GM18909 (cell line): ENCODE measurements around the gene KCNH6.
A peak's percentile ranks its signal among the peaks of the same experiment; 100 is the strongest.

ENCODE experiments used
- ATAC-seq: cut with Tn5 transposase; IDR thresholded peaks from one replicate; pipeline ENCODE4 v1.9.1; 2021; ENCODE audit warnings: mild to moderate bottlenecking; ENCODE audit not compliant: unreplicated experiment, poor library complexity

The KCNH6 gene

DNA sequence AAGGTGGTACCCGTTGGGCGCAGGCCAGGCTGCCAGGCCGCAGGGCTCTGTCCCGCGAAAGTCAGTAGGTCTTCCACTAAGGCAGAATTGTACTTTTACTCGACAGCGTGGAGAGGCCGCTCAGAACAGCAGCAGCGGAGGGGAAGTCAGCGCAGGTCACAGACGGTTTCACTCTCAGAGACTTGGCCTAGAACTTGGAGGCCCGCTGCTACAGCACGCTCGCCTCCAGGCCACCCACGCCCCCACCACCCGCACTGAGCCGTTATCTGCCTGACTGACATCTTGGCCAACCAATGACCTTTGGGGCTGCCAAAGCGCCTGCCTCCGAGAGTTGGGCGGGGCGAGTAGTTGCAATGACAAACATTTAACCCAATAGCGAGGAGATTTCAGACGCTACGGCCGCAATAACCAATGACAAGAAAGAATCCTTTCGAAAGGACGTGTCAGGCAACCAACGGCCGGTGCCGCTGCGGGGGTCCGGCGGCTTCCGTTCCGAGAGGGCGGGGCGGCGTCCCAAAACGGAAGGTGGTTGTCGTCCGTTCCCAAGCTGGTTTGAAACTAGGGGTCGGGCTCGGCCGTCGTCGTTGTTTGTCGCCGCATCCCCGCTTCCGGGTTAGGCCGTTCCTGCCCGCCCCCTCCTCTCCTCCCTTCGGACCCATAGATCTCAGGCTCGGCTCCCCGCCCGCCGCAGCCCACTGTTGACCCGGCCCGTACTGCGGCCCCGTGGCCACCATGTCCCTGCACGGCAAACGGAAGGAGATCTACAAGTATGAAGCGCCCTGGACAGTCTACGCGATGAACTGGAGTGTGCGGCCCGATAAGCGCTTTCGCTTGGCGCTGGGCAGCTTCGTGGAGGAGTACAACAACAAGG is 27.0 kb downstream of the KCNH6 start, which contains the start of gene DCAF7:
Gene DCAF7 (plus strand): TSS at position 532 of the 871 bp plus-strand sequence. CDS start 201 bp downstream, at position 733.
- ATAC-seq, result peak; percentile 96

DNA sequence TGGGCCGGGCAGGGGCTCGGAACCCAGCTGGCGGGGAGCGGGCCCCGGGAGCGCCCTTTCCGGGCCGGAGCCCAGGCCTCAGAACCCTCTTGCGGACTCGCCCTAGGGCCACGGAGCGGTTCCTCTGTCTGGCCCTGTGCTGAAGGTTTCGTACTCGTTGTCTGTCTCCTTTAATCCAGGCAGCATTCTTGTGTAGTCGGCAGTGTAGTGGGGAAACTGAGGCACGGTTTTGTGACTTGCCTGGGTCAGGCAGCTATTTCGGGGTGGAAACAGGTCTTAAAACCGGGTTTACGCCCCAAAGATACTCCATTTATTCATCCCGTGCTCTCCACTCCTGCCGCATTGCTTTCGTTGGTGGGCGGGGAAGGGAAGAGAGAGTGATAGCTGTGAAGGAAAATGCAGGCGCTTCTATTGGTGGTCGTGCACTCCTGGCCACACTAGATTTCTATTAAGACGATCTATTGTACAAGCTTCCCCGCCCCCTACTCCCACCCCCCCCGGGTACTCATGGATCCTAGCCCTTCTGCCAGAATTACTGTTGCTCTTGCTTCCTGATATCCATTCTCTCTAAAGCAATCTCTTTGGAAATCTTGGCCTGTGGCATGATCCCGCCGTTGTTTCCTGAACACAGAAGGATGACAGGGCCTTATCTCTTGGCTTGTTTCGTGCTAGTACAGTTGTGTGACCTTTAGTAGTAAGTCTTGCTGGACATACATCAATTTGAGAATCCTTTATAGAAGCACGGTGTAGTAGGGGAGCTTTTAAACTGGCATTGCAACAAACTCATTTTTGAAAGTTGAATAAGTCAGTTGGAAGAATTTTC is 27.9 kb downstream of the KCNH6 start:
- ATAC-seq, result peak; percentile 4

DNA sequence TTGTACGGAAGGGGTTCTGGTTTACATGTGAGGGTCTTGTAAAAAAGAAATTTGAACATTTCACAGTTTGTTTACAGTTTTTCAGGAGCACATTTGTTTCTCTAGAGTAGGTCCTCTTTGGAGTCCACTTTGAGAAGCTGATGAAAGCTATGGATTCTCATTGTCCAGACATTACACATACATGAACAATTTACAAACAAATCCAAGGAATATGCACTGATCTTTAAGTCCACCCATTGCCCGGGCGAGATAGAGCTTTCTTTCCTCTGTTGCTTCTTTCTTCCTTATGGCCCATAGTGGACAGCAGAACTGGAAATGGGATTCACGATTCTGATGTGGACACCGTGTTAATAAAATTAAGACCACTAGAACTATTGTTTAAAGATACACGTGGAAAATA is 29.1 kb downstream of the KCNH6 start:
- no peak for ATAC-seq

DNA sequence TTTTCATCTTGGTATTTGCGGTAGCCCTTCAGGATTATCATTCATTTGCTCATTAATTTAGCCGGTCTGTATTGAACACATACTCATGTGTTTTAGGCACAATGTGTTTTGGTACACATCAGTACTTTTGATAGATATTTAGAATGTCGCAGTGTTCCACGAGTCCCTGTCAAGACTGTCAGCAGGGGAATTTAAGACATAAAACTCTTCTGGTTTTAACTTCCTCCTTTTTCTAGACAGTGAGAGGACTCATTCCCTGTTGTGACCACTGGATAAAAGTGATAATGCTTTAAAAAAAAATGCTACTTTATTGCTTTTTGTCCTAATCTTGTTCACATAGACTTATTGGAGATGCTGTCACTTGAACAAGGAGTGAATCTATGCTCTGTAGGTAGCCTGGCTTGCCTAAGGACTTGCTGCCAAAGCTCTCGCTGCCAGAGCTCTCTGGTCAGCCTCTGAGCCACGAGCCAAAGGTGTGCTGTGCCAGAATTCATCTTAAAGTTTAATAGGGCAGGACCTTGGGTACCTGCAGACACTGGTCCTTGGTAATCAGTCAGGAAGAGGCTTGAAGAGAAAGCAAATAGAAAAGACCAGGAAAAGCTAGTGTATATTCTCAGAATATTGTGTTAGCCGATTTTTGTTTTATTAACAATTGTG is 32.5 kb downstream of the KCNH6 start:
- ATAC-seq, result no peak

DNA sequence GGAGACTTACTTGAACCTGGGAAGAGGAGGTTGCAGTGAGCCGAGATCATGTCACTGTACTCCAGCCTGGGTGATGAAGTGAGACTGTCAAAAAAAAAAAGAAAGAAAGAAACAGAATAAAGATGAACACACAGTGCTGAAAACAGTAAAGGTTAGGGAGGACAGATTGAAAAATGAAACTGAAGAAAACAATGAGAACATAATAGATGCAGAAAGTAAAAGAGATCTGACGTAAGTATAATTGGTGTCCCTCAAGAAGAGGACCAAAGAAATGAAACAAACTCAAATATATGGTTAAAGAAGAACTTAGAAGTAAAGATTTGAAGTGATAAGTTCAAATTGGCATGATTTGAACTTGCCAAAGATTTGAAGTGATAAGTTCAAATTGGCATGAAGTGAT is 34.3 kb downstream of the KCNH6 start:
- ATAC-seq, result no peak

DNA sequence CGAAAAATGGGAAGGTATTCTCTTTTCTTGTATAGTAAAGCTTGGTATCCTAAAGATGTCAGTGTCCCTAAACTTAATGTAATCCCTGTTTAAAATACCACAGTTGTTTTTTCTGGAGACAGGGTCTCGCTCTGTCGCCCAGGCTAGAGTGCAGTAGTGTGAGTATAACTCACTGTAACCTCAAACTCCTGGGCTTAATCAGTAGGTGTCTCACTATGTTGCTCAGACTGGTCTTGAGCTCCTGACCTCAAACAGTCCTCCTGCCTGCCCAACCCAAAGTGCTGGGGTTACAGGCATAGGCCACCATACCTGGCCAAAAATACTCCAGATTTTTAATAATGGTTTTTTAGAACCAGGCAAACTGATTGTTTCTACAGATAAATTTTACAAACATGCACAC is 35.3 kb downstream of the KCNH6 start:
- no peak for ATAC-seq

DNA sequence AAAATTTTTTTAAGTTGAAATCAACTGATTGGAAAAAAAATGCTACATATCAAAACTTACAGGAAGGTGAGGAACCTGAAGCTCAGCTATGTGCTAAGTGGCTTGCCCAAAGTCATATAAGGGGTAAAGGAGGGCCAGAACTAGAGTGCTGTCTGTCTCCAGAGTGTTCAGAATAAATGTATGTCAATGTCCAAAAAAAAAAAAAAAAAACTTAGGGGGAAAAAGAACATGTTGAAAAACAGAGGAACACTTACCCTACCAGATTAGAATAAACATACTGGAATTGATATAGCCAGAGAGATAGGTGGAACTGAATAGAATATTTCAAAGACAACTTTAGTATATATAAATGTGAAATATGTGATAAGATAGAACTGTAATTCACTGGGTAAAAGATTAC is 38.7 kb downstream of the KCNH6 start:
- ATAC-seq, result no peak

DNA sequence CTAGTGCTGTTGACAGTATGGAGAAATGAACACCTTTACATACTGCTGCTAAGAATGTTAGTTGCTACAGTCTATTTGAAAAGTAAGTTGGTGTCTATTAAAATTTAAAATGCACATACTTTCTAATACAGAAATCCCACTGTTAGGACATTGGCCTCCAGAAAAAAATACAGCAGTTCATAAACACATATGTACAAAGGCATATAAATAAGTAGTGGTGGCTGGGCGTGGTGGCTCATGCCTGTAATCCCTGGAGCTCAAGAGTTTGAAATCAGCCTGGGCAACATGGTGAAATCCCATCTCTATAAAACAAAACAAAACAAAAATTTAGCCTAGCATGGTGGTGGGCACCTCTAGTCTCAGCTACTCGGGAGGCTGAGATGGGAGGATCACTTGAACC is 40.2 kb downstream of the KCNH6 start:
- no peak for ATAC-seq

DNA sequence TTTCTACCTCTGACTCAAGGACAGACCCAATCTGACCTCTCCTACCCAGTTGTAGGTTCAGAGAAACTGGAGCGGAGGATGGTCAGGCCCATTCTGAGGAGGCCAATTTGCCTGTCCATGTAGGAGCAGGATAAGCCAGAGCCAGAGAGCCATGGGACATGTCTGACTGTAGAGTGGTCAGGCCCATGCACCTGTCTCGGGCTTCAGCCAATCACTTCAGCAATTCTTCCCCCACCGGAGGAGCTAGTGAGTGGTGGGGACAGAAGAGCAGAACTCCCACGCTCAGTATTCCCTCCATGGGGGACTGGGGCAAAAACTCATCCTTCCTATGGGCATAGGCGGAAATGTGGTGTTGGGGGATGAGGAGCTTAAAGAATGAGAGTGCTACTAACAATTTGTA is 41.4 kb downstream of the KCNH6 start:
- no peak for ATAC-seq

DNA sequence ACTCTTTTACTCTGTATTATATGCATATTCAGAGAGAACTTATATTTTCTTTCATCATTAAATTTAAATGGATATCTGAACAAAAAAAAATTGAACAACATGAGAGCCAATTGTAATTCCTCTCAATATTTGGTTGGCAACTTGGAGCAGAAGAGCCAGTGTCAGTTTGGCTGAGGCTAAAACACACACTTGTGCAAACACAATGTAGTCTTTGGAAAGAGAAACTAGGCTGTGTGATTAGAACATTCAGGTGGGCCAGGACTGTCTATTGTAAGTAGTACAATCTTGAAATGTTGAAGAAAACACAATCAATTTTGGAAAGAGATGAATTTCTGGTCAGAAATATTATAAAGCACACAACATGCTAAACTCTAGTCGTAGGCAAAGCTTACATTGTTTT is 44.1 kb downstream of the KCNH6 start:
- no peak for ATAC-seq

DNA sequence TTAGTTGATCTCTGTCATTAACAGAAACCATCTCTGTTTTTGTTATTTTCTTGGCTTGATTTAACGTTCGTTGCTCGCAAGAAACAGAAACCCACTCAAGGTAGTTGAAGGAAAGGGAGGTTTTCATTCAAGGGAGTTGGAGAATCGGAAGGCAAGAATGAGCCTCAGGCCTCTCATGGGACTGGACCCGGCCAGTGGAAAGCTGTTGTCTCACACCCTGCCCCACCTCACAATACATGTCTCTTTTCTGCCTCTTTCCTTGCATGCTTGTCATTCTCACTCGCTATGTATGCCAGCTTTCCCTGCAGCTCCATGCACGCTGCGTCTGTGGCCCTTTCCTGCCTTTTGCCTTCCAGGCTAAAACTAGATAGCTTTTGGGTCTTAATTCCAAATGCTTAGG is 45.4 kb downstream of the KCNH6 start:
- no peak for ATAC-seq

DNA sequence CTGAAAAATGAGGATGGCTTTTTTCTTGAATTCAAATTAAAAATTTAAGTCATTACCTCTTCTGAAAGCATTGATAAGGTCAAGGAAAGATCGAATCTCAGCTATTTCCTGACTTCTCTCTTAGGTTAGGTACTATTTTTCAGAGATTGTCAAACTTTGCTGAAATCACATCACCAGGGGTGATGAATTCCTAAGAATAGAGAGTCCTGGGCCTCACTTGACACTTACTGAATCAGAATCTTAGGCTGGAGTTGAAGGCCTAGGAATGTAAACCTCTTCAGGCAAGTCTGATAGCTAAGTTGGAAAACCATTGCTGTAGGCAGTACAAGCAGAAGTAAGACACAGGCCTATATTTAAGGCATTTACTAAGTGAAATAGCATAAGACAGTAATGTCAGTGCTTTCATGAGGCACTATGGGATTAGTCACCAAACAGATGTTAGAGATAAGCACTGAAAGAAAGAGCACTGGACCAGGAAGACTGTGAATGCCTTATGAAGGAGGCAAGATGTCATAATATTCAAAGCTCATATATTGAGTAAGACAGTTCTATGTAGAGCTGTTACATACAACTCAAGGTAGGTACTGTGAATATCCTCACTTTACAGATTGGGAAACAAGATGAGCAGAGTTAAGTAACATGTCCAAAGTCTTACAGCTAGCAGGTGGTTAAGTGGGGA is 48.6 kb downstream of the KCNH6 start:
- no peak for ATAC-seq

DNA sequence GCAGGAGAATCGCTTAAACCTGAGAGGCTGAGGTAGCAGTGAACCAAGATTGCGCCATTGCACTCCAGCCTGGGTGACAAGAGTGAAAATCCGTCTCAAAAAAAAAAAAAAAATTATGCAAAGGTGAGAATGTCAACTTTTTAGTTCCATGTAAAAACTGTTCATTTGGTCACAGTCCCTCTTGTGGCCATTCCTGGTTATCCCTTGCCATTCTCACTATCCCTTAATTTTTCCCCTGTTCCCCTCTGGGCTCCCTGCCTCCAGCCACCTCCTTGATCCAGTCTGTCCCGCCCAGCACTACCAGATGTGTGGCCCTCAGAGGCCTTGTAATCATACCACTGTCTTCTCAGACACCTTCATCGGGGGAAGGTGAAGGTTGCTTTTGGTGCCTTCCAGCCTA is 50.5 kb downstream of the KCNH6 start:
- no peak for ATAC-seq

DNA sequence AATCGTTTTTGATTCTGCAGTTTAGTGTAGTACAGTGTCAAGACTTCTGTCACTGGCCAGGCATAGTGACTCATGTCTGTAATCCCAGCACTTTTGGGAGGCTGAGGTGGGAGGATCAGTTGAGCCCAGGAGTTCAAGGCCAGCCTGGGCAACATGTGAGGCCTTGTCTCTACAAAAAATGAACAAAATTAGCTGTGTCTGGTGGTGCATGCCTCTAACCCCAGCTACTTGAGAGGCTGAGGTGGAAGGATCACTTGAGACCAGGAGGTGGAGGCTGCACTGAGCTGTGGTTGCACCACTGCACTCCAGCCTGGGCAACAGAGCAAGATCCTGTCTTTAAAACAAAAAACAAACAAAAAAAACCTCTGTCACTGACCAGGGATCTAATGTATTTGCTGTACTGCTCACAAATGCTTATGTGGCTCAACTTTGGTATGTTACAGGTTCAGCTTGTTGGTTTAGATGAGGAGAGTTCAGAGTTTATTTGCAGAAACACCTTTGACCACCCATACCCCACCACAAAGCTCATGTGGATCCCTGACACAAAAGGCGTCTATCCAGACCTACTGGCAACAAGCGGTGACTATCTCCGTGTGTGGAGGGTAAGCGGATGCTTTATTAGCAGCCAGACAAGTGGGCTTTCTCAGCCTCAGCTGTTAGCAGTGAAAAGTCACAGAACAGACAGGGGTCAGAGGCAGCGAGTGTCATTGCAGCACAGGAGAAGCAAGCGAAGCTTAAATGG is 55.0 kb downstream of the KCNH6 start:
- no peak for ATAC-seq

DNA sequence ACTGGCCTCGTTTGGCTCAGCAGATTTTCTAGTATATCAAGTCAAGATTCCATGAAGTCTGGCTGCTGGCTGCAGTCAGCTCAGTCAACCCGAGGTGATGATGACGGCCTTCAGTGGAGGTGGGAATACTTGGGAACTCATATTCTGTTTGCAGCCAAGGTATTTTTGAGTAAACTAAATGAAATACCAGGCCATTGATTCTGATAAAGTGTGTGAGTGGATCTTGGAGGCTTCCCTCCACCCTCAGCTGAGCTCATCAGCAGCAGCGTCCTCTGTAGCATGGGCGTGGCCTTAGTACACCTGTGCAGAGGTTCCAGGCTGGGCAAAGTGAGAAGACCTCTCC is 55.6 kb downstream of the KCNH6 start:
- ATAC-seq, result no peak

DNA sequence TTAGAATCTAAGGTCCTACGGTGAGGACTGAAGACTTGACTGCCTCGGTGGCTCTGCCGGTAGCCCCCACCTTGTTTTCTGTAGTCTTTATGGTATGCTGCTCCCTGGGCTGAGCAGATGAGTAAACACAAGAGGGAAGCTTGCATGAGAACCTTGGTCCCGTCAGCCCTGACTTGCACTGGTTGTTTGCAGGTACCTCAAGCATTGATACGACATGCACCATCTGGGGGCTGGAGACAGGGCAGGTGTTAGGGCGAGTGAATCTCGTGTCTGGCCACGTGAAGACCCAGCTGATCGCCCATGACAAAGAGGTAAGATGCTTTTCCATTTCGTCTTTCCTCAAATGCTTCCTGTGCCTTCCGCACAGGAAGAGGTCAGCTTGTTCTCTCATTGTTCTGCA is 56.5 kb downstream of the KCNH6 start:
- ATAC-seq, result no peak

DNA sequence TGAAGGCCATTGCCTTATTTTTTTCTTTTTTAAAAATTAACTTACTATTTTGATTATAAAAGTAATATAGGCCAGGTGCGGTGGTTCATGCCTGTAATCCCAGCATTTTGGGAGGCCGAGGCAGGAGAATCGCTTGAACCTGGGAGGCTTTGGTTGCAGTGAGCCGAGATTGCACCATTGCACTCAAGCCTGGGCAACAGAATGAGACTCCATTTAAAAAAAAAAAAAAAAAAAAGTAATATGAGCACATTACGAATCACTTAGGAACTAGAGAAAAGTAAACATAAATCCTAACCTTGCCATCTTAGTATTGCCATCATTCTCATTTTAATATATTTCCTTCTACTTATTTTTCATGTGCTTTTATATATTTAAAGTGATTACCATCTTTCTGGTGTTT is 64.6 kb downstream of the KCNH6 start:
- ATAC-seq, result no peak

DNA sequence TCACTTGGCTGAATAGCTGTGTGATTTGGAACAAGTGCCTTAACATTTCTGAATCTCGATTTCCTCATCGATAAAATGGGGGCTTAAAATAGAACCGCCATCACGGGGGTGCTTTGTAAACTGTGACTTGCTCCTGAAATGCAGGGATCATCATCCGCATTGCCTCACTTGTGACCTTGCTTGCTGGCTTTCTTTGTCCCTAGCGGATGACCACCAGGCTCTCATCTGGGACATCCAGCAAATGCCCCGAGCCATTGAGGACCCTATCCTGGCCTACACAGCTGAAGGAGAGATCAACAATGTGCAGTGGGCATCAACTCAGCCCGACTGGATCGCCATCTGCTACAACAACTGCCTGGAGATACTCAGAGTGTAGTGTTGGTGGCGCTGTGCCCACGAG is 65.6 kb downstream of the KCNH6 start:
- ATAC-seq, result no peak

DNA sequence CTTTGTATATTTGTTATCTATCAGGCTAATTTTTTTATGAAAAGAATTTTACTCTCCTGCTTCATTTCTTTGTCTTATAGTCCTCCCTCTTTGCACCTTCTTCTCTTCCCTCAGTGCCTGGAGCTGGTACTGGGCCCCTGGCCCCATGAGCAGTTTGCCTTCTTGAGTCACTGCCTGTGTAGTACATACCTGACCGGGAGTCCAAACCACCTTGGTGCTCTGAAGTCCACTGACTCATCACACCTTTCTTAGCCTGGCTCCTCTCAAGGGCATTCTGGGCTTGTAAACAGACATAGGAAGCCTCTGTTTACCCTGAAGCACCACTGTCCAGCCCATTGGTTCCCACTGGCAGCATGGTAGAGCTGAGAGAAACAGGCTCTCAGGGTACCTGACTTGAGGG is 66.5 kb downstream of the KCNH6 start:
- no peak for ATAC-seq

DNA sequence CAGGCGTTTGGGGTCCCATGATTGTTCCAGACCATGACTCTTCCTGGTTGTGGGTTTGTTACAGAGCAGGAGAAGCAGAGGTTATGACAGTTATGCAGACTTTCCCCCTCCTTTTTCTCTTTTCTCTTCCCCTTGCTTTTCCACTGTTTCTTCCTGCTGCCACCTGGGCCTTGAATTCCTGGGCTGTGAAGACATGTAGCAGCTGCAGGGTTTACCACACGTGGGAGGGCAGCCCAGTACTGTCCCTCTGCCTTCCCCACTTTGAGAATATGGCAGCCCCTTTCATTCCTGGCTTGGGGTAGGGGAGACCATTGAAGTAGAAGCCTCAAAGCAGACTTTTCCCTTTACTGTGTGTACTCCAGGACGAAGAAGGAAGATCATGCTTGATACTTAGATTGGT is 69.6 kb downstream of the KCNH6 start:
- no peak for ATAC-seq
